ENCODE measurements around the gene OR52I2.

OR52I2 gene

GRCh38 chr11:4610258-4610935, 28.9 kb downstream of the OR52I2 start:
- no peak for DNase-seq

- DNase-seq, result no peak
These were observed 30.4 kb downstream of the OR52I2 start for GRCh38 chr11:4611986-4612385.

- no peak for DNase-seq
These were observed 34.4 kb downstream of the OR52I2 start for GRCh38 chr11:4615856-4616444.

- no peak for DNase-seq
These were observed 38.0 kb downstream of the OR52I2 start for GRCh38 chr11:4619514-4619913.

GRCh38 chr11:4626207-4627099, 44.9 kb downstream of the OR52I2 start:
- DNase-seq, result no peak

- DNase-seq, result no peak
These were observed 54.6 kb downstream of the OR52I2 start for GRCh38 chr11:4636136-4636535.

GRCh38 chr11:4636962-4637661, 55.6 kb downstream of the OR52I2 start, which contains the start of gene OR51D1:
TSS of gene OR51D1 (plus strand) at chr11:4637477. CDS start at chr11:4639791, 2,314 bp downstream.
- DNase-seq, result peak; percentile 83

GRCh38 chr11:4637662-4638047, 56.1 kb downstream of the OR52I2 start:
- DNase-seq, result no peak

GRCh38 chr11:4639931-4640330, 58.4 kb downstream of the OR52I2 start:
- no peak for DNase-seq

- no peak for DNase-seq
These were observed 60.0 kb downstream of the OR52I2 start for GRCh38 chr11:4641501-4641900.

GRCh38 chr11:4642043-4642442, 60.5 kb downstream of the OR52I2 start:
- DNase-seq, result no peak

Measured in activated CD8-positive, alpha-beta memory T cell treated with anti-CD3 and anti-CD28 coated beads for 24 hours (primary cell).